Heart left ventricle (tissue), 16 donors: ENCODE data around the gene SERF2. TPM values are rescaled to one million over a fixed set of nuclear protein-coding genes. Genes with fewer than 3 reads are reported as not detected.
"Not testable (repeated sequence)": the region's sequence is repeated elsewhere in the genome, so short reads cannot be mapped to it uniquely, and the experiment has no call there.

ENCODE experiments used
- ATAC-seq, 4 donors: fragments of 200-7000 bp; cut with Tn5 transposase; one replicate each; pipeline ENCODE4 v1.9.1; 2020 to 2022; ENCODE audit warnings: moderate library complexity in 4 of 4, mild to moderate bottlenecking in 3 of 4, moderate number of reproducible peaks in 1 of 4
- DNase-seq, 5 donors: peaks; one replicate each; pipeline ENCODE4 v3.0.0-alpha.2; 2020
- H3K27ac ChIP-seq, 12 donors: fragments of 200-600 bp; sonication (generic) in 4 of 12; one replicate each; pipeline versions ENCODE4 v1.5.0 to v1.8.0; 2016 to 2022; ENCODE audit warnings: mild to moderate bottlenecking in 2 of 12
- H3K27me3 ChIP-seq, 9 donors: fragments of 200-600 bp; sonication (generic) in 2 of 9; one replicate each; pipeline versions ENCODE4 v1.5.1 to v1.8.0; 2016 to 2022; ENCODE audit warnings: mild to moderate bottlenecking in 3 of 9
- H3K36me3 ChIP-seq, 9 donors: fragments of 200-600 bp; sonication (generic) in 2 of 9; one replicate each; pipeline versions ENCODE4 v1.5.0 to v1.8.0; 2018 to 2022; ENCODE audit warnings: mild to moderate bottlenecking in 2 of 9
- H3K4me1 ChIP-seq, 12 donors: fragments of 200-600 bp; sonication (generic) in 4 of 12; one replicate each; pipeline versions ENCODE4 v1.5.0 to v1.8.0; 2016 to 2022; ENCODE audit warnings: mild to moderate bottlenecking in 3 of 12
- H3K4me3 ChIP-seq, 12 donors: fragments of 200-600 bp; sonication (generic) in 4 of 12; one replicate each; pipeline versions ENCODE4 v1.5.0 to v1.8.0; 2017 to 2022; ENCODE audit warnings: mild to moderate bottlenecking in 9 of 12, moderate library complexity in 4 of 12
- H3K9me3 ChIP-seq, 12 donors: fragments of 200-600 bp; sonication (generic) in 4 of 12; one replicate each; pipeline versions ENCODE4 v1.5.0 to v1.8.0; 2016 to 2022; ENCODE audit warnings: mild to moderate bottlenecking in 1 of 12
- CTCF ChIP-seq, 12 donors: fragments of 200-600 bp; sonication (generic) in 4 of 12; IDR thresholded peaks; one replicate each; pipeline versions ENCODE4 v1.5.0 to v1.8.0; 2018 to 2022; ENCODE audit warnings: antibody characterized with exemption in 12 of 12, mild to moderate bottlenecking in 5 of 12
- POLR2A ChIP-seq, 2 donors: fragments of 450-650 bp; IDR thresholded peaks; one replicate each; pipeline ENCODE4 v1.6.1; 2017; ENCODE audit warnings: antibody characterized with exemption in 2 of 2, mild to moderate bottlenecking in 2 of 2, moderate library complexity in 2 of 2
- WGBS, 4 donors: extraction: QIAGEN DNeasy Blood & Tissue Kit in 2 of 4; methylation state at CpG; one replicate each; pipeline versions ENCODE4 v1.1.5 to v1.1.7; 2013 to 2018; 5-methylcytosine and 5-hydroxymethylcytosine counted together
- intact Hi-C, 10 donors: fragments of 100-400 bp; cut with DNase I; formaldehyde crosslinking; loops; one replicate each; pipeline versions ENCODE4 v1.11.1 to v1.14.2; 2022
- polyA plus RNA-seq, 2 donors: library from polyadenylated mRNA; stranded (reverse); fragments of 200-250 nt; gene quantifications; one replicate each; pipeline ENCODE4 v1.2.3, GENCODE V29; 2013
- total RNA-seq, 9 donors: library from RNA; depleted of rRNA in 2 of 9; stranded (reverse); fragments of >200 nt in 2 of 9; fragmentation: NEBNext Ultra II Directional in 3 of 9; extraction: Animal tissue kit (Norgen Biotek cat#: 25700) in 3 of 9; gene quantifications; one replicate each; pipeline versions ENCODE4 v1.1.0 to v1.2.4, GENCODE V29; 2016 to 2023
- donor health status: ischemic (EF 13 %, LVEDD 7.1; RV severe dilation, severe dysfunction).
- donor health status: healthy with polysubstance abuse.
- donor health status: DM: no; HTN: yes; CAD: no.
- donor health status: DM: no; HTN: no; CAD: no.
- donor health status: ischemic (EF 25% LVEDD 6.9; RV normal size, moderate dysfunction).
- donor health status: ischemic (EF 25% LVEDD 5.7; RV mildly dilated, moderate dysfunction).
- donor health status: healthy.
- donor health status: DM: yes; HTN: yes; CAD: no.
- donor health status: ischemic (EF 35%, LVEDD 5.7; RV mildly dilated, moderate dysfunction).
- donor health status: nonischemic (EF 11% LVEDD 7.7; RV severe dilation, severe dysfunction).
- donor health status: DM: yes; HTN: yes; CAD: no.
- donor health status: PGD.
- donor health status: ischemic (EF 29% LVEDD 5.4; RV normal size, mild dysfunction).
- donor health status: nonischemic (EF 23%, LVEDD 6.1; RV moderate dilation, normal function).

SERF2 gene
- total and polyA plus RNA-seq, 11 donors, result 705 to 4,156 (median 955) TPM

DNA sequence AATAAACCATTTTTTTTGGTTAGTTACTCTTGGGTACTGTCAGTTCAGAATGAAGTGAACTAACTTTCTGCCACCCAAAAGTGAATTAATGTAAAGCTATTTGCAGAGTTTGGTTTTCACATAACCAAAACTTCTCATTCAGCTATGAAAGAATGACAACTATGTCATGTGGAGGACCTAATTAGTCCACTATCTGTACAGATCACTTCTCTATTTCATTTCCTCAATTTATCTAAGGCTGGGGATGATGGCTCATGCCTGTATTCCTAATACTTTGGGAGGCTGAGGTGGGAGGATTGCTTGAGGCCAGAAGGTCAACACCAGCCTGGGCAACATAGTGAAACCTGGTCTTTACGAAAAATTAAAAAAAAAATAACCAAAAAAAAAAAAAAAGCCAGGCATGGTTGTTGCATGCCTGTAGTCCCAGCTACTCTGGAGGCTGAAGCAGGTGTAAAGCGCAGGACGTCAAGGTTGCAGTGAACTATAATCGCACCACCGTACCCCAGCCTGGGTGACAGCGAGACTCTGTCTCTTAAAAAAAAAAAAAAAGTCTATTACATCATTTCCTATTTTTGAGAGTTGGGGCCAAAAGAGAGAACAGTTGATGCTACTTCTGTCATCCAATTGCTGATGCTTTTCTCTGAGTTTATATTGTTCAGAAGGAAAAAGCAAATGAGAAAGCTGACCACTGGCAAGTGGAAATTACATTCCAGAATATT lies 17.0 kb downstream of the SERF2 start:
- intact Hi-C loops, result no loop called here
- Histone ChIP-seq H3K9me3 (no peaks in the 10 kb centered on the region), H3K4me3 (no peak overlapping the region), H3K4me1 (peaks cover 0 to 13% (median 0%) of the 10 kb centered on the region in 12 donors), H3K27me3 (no peaks in the 10 kb centered on the region), H3K27ac (peak overlapping the region in 1 of 12 donors; percentile 48), H3K36me3 (peaks cover 6 to 100% (median 100%) of the 10 kb centered on the region in 9 donors)
- 86 to 89% (median 88%) methylated on average over 6 of the region's 6 CpGs for WGBS, 4 donors
- no peak for TF ChIP-seq CTCF (IDR thresholded peaks at IDR 0.05)
- no peak for TF ChIP-seq POLR2A (IDR thresholded peaks at IDR 0.05)
- DNase-seq (no peak), ATAC-seq (no peak)

DNA sequence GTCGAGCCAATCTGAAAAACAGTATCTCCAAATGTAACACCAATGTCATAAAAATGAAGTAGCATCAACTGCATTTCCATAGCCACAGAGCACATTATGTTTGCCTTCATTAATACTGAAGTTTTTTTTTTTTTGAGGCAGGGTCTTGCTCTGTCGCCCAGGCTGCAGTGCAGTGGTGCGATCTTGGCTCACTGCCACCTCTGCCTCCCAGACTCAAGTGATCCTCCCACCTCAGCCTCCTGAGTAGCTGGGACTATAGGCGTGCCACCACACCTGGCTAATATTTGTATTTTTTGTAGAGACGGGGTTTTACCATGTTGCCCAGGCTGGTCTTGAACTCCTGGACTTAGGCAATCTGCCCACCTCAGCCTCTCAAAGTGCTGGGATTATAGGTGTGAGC lies 22.9 kb downstream of the SERF2 start:
- intact Hi-C loops, ATAC-seq, H3K4me1 ChIP-seq, H3K27me3 ChIP-seq, H3K4me3 ChIP-seq, H3K9me3 ChIP-seq, H3K27ac ChIP-seq: not testable (repeated sequence)
- peak in 1 of 5 donors; percentile 6 for DNase-seq
- WGBS, 4 donors, result 94 to 96% (median 95%) methylated on average over 5 of the region's 5 CpGs
- H3K36me3 ChIP-seq, result peaks cover 6 to 87% (median 79%) of the 10 kb centered on the region in 9 donors

DNA sequence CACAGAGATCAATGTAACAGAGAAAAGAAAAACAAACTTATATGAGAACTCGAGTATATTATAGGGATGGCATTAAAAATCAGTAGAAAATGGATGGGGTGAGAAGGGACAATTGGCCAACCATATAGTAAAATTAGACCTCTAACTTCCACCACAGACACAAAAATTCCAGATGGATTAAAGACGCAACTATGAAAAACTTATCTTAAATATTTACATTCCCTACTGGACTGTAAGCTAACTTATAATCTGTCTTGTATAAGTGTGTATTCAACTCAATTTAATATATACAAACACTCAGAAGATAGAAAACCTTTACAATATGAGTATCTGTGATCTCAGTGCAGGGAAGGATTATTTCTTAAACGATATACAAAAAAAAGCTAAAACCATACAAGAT lies 29.4 kb downstream of the SERF2 start:
- intact Hi-C loops, result loop anchor here in 1 of 10 donors (10.0 kb wide), 1 partner anchor 57 kb away; no protein-coding TSS in a partner anchor
- Histone ChIP-seq H3K4me1 (peaks cover 0 to 38% (median 25%) of the 10 kb centered on the region in 12 donors), H3K36me3 (peaks cover 0 to 27% (median 14%) of the 10 kb centered on the region in 9 donors), H3K9me3 (no peaks in the 10 kb centered on the region), H3K27me3 (no peaks in the 10 kb centered on the region), H3K27ac (no peak overlapping the region), H3K4me3 (no peak overlapping the region)
- ATAC-seq, result no peak
- no peak for DNase-seq
- 72 to 85% (median 81%) methylated on average over 3 of the region's 3 CpGs for WGBS, 4 donors
- TF ChIP-seq CTCF (IDR thresholded peaks at IDR 0.05) (no peak), POLR2A (IDR thresholded peaks at IDR 0.05) (no peak)

GRCh38 chr15:43824302-43825246 lies 32.5 kb downstream of the SERF2 start, which contains the start of gene MFAP1:
Gene MFAP1 (minus strand): TSS chr15:43824690. CDS start chr15:43824569, 121 bp downstream.
- peak; percentile 94 to 96 (median 96) for DNase-seq
- WGBS, 4 donors, result 9 to 10% (median 9%) methylated on average over 46 of the region's 46 CpGs
- Histone ChIP-seq H3K4me3 (peak within 1 kb of the TSS; percentile 61 to 98 (median 82)), H3K4me1 (peaks cover 0 to 58% (median 38%) of the 10 kb centered on the region in 12 donors), H3K27me3 (no peaks in the 10 kb centered on the region), H3K36me3 (peaks cover 0 to 8% (median 0%) of the 10 kb centered on the region in 9 donors), H3K27ac (peak within 1 kb of the TSS; percentile 27 to 93 (median 86)), H3K9me3 (no peaks in the 10 kb centered on the region)
- peak; percentile 95 to 98 (median 97) for ATAC-seq
- intact Hi-C loops, result loop anchor here in 2 of 10 donors (1.0 to 10.0 kb wide), 3 partner anchors 24 to 60 kb away; partner anchors contain the start of genes HYPK (in 2 of the 2), SERINC4 (in 2 of the 2) and SERF2 (in 1 of the 2)
- peak in 1 of 2 donors; percentile 78 for TF ChIP-seq POLR2A (IDR thresholded peaks at IDR 0.05)
- TF ChIP-seq CTCF (IDR thresholded peaks at IDR 0.05), result no peak

GRCh38 chr15:43825305-43825704 lies 33.2 kb downstream of the SERF2 start:
- DNase-seq, H3K27ac ChIP-seq, ATAC-seq, H3K9me3 ChIP-seq, H3K27me3 ChIP-seq, H3K36me3 ChIP-seq: not testable (repeated sequence)
- 93 to 95% (median 95%) methylated on average over 11 of the region's 11 CpGs for WGBS, 4 donors
- peak overlapping the region in 2 of 12 donors; percentile 83 to 91 for H3K4me3 ChIP-seq
- peaks cover 0 to 58% (median 38%) of the 10 kb centered on the region in 12 donors for H3K4me1 ChIP-seq
- intact Hi-C loops, result loop anchor here in 2 of 10 donors (2.0 to 10.0 kb wide), 2 partner anchors 25 to 61 kb away; partner anchors contain the start of genes HYPK (in 2 of the 2) and SERINC4 (in 2 of the 2)
